Spleen (tissue), 11 donors: ENCODE measurements around the gene NACAD. TPM values are rescaled to one million over a fixed set of nuclear protein-coding genes. Genes with fewer than 3 reads are reported as not detected.

Experiments used
- DNase-seq: peaks from one replicate; pipeline ENCODE4 v3.0.0-alpha.2; 2020
- H3K27ac ChIP-seq, 8 donors: fragments of 200-600 bp; sonication (generic) in 7 of 8; 1 replicate in 4 of 8; 2 replicates in 4 of 8; pipeline versions ENCODE4 v1.5.0 to v1.8.0; 2016 to 2021; ENCODE audit warnings: inconsistent platforms in 4 of 8, mild to moderate bottlenecking in 4 of 8, moderate library complexity in 1 of 8
- H3K27me3 ChIP-seq, 7 donors: fragments of 200-600 bp; sonication (generic) in 6 of 7; replicated peaks in 1 of 7; 1 replicate in 4 of 7; 2 replicates in 3 of 7; pipeline versions ENCODE4 v1.5.0 to v1.8.0; 2016 to 2021; ENCODE audit warnings: inconsistent platforms in 3 of 7, mild to moderate bottlenecking in 1 of 7
- H3K36me3 ChIP-seq, 6 donors: fragments of 200-600 bp; sonication (generic) in 5 of 6; 1 replicate in 4 of 6; 2 replicates in 2 of 6; pipeline versions ENCODE4 v1.5.0 to v1.8.0; 2016 to 2021; ENCODE audit warnings: inconsistent platforms in 2 of 6
- H3K4me1 ChIP-seq, 6 donors: fragments of 200-600 bp; sonication (generic) in 5 of 6; 1 replicate in 3 of 6; 2 replicates in 3 of 6; pipeline versions ENCODE4 v1.5.0 to v1.8.0; 2016 to 2021; ENCODE audit warnings: inconsistent platforms in 3 of 6
- H3K4me3 ChIP-seq, 8 donors: fragments of 200-600 bp; sonication (generic) in 7 of 8; 1 replicate in 4 of 8; 2 replicates in 4 of 8; pipeline versions ENCODE4 v1.5.0 to v1.8.0; 2016 to 2021; ENCODE audit warnings: inconsistent platforms in 4 of 8, mild to moderate bottlenecking in 4 of 8, moderate library complexity in 2 of 8
- H3K9me3 ChIP-seq, 8 donors: fragments of 200-600 bp; sonication (generic) in 7 of 8; 1 replicate in 4 of 8; 2 replicates in 4 of 8; pipeline versions ENCODE4 v1.5.0 to v1.8.0; 2016 to 2021; ENCODE audit warnings: inconsistent platforms in 4 of 8
- CTCF ChIP-seq, 11 experiments: fragments of 200-600 bp in 7 of 11; fragments of 450-650 bp in 4 of 11; sonication (generic) in 4 of 11; IDR thresholded peaks in 8 of 11; conservative IDR thresholded peaks in 3 of 11; 1 replicate in 7 of 11; 2 replicates in 4 of 11; pipeline versions ENCODE4 v1.4.0 to v1.8.0; 2016 to 2021; ENCODE audit warnings: antibody characterized with exemption in 11 of 11, inconsistent platforms in 4 of 11, mild to moderate bottlenecking in 1 of 11
- POLR2A ChIP-seq, 3 donors: fragments of 450-650 bp; IDR thresholded peaks; one replicate each; pipeline ENCODE4 v1.5.1; 2017; ENCODE audit warnings: antibody characterized with exemption in 3 of 3, mild to moderate bottlenecking in 1 of 3
- POLR2AphosphoS5 ChIP-seq, 3 donors: sonication (generic); formaldehyde crosslinking; IDR thresholded peaks; one replicate each; pipeline ENCODE4 v1.5.1; 2017; ENCODE audit warnings: antibody characterized with exemption in 3 of 3
- WGBS, 5 donors: extraction: QIAGEN DNeasy Blood & Tissue Kit in 3 of 5; methylation state at CpG; one replicate each; pipeline versions ENCODE4 v1.1.5 to v1.1.7; 2013 to 2018; 5-methylcytosine and 5-hydroxymethylcytosine counted together
- intact Hi-C: fragments of 100-400 bp; cut with DNase I; formaldehyde crosslinking; loops from one replicate; pipeline ENCODE4 v1.15.0; 2023; ENCODE audit warnings: low total_unique reads
- polyA plus RNA-seq, 3 donors: library from polyadenylated mRNA; stranded (reverse); fragments of 200-250 nt; gene quantifications; one replicate each; pipeline ENCODE4 v1.2.1, GENCODE V29; 2013
- total RNA-seq, 7 donors: library from RNA; depleted of rRNA in 3 of 7; stranded (reverse); fragments of >200 nt in 3 of 7; fragmentation: NEBNext Ultra II Directional in 4 of 7; extraction: Animal tissue kit (Norgen Biotek cat#: 25700) in 4 of 7; gene quantifications; one replicate each; pipeline versions ENCODE4 v1.1.0 to v1.2.1, GENCODE V29; 2016 to 2021
- donor health status: healthy with polysubstance abuse.
- donor health status: DM: no; HTN: no; CAD: no; lungs with moderate emphysema.
- donor health status: DM: no; HTN: no; CAD: no.
- donor health status: Bipolar disorder and iron deficiency.
- donor health status: healthy.
- donor health status: DM: no; HTN: no; CAD: no.
- donor health status: DM: yes; HTN: yes; CAD: no.

Gene NACAD
- total and polyA plus RNA-seq, 10 donors = 0.30 to 6.2 (median 1.7) TPM

GRCh38 chr7:45048748-45049147 lies 40.0 kb downstream of the NACAD start:
- H3K27ac ChIP-seq = no peak overlapping the region
- WGBS, 5 donors = 86 to 100% (median 94%) methylated on average over 1 of the region's 1 CpG
- H3K36me3 ChIP-seq = peaks cover 0 to 100% (median 41%) of the 10 kb centered on the region in 6 donors
- H3K9me3 ChIP-seq = no peaks in the 10 kb centered on the region
- H3K4me3 ChIP-seq = no peak overlapping the region
- DNase-seq = no peak
- H3K27me3 ChIP-seq = no peaks in the 10 kb centered on the region
- peaks cover 0 to 67% (median 6%) of the 10 kb centered on the region in 6 donors for H3K4me1 ChIP-seq
- TF ChIP-seq POLR2A (IDR thresholded peaks at IDR 0.05) (no peak), POLR2AphosphoS5 (IDR thresholded peaks at IDR 0.05) (no peak), CTCF (IDR thresholded peaks at IDR 0.05 in 8 of 11, conservative IDR thresholded peaks at IDR 0.05 in 3 of 11) (no peak)
- intact Hi-C loops = no loop called here

GRCh38 chr7:45044338-45044737 lies 44.4 kb downstream of the NACAD start:
- intact Hi-C loops = no loop called here
- H3K36me3 ChIP-seq = peaks cover 0 to 100% (median 62%) of the 10 kb centered on the region in 6 donors
- no peaks in the 10 kb centered on the region for H3K9me3 ChIP-seq
- TF ChIP-seq POLR2A (IDR thresholded peaks at IDR 0.05) = no peak
- no peak for TF ChIP-seq POLR2AphosphoS5 (IDR thresholded peaks at IDR 0.05)
- TF ChIP-seq CTCF (IDR thresholded peaks at IDR 0.05 in 8 of 11, conservative IDR thresholded peaks at IDR 0.05 in 3 of 11) = no peak
- peaks cover 0 to 40% (median 0%) of the 10 kb centered on the region in 6 donors for H3K4me1 ChIP-seq
- H3K27ac ChIP-seq = no peak overlapping the region
- 73 to 80% (median 78%) methylated on average over 5 of the region's 5 CpGs for WGBS, 5 donors
- no peak for DNase-seq
- no peaks in the 10 kb centered on the region for H3K27me3 ChIP-seq
- no peak overlapping the region for H3K4me3 ChIP-seq

- Histone ChIP-seq H3K4me3 (no peak overlapping the region), H3K27me3 (no peaks in the 10 kb centered on the region), H3K27ac (no peak overlapping the region), H3K4me1 (peaks cover 10 to 59% (median 32%) of the 10 kb centered on the region in 6 donors), H3K36me3 (peaks cover 0 to 87% (median 54%) of the 10 kb centered on the region in 6 donors), H3K9me3 (no peaks in the 10 kb centered on the region)
- 85 to 92% (median 90%) methylated on average over 5 of the region's 5 CpGs for WGBS, 5 donors
- no peak for TF ChIP-seq POLR2AphosphoS5 (IDR thresholded peaks at IDR 0.05)
- no peak for TF ChIP-seq POLR2A (IDR thresholded peaks at IDR 0.05)
- TF ChIP-seq CTCF (IDR thresholded peaks at IDR 0.05 in 8 of 11, conservative IDR thresholded peaks at IDR 0.05 in 3 of 11) = no peak
- DNase-seq = no peak
- intact Hi-C loops = no loop called here
These were observed 49.7 kb downstream of the NACAD start for GRCh38 chr7:45039106-45039505.

- DNase-seq = no peak
- intact Hi-C loops = no loop called here
- Histone ChIP-seq H3K9me3 (no peaks in the 10 kb centered on the region), H3K4me1 (peaks cover 19 to 59% (median 44%) of the 10 kb centered on the region in 6 donors), H3K36me3 (peaks cover 0 to 80% (median 47%) of the 10 kb centered on the region in 6 donors), H3K27ac (peak overlapping the region in 1 of 8 donors; percentile 44), H3K27me3 (no peaks in the 10 kb centered on the region), H3K4me3 (no peak overlapping the region)
- 90 to 98% (median 96%) methylated on average over 2 to 5 of the region's 5 CpGs for WGBS, 5 donors
- TF ChIP-seq POLR2AphosphoS5 (IDR thresholded peaks at IDR 0.05) (peak in 1 of 3 donors; percentile 30), POLR2A (IDR thresholded peaks at IDR 0.05) (no peak), CTCF (IDR thresholded peaks at IDR 0.05 in 8 of 11, conservative IDR thresholded peaks at IDR 0.05 in 3 of 11) (no peak)
These were observed 50.9 kb downstream of the NACAD start for GRCh38 chr7:45037876-45038275.
